ENCODE data around the gene XPO4.
A peak's percentile ranks its signal among the peaks of the same experiment; 100 is the strongest.
"Not testable (repeated sequence)": the region's sequence is repeated elsewhere in the genome, so short reads cannot be mapped to it uniquely, and the experiment has no call there.

Gene XPO4

DNA sequence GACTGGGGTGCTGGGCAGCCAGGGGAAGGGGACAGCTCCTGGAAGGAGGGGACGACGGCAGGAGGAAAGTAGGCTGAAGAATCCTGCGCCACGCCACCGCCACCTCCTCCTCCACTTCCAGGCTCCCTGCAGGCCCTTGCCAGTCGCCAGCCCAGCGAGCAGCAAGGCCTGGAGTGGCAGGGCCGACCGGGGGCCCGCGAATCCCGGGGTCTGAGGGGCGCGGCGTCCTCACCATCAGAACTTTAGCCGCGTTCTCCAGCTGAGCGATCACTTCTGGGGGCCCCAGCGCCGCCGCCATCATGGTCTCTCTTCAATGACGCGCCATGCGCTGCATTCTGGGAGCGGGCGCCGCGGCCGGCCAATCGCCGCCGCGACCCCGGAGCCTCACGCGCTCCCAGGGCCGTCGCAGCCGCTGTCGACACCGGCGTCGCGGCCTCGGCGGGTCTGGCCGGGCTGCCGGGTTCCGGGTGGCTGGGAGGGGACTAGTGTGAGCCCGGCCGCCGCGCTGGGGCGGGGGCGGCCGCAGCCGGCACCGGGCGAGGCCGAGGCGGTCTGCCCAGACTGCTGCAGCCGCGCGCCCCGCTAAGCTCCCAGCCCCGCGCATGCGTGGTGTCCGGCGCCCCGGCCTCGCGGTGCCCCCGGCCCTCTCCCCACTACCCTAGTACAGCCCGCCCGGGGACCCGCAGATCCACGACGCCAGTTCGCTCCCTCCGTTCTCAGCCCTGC lies at the start of gene XPO4:
TSS of gene XPO4 (minus strand) at position 309 of the 726 bp plus-strand sequence. CDS start at position 301, 8 bp downstream.
- DNase-seq (ENCODE audit: low read depth in 2 of 2) = peak; percentile 63 to 74

GRCh38 chr13:20948001-20948400 lies 45.5 kb upstream of the XPO4 start:
- not testable (repeated sequence) for DNase-seq (ENCODE audit: low read depth in 2 of 2)

DNA sequence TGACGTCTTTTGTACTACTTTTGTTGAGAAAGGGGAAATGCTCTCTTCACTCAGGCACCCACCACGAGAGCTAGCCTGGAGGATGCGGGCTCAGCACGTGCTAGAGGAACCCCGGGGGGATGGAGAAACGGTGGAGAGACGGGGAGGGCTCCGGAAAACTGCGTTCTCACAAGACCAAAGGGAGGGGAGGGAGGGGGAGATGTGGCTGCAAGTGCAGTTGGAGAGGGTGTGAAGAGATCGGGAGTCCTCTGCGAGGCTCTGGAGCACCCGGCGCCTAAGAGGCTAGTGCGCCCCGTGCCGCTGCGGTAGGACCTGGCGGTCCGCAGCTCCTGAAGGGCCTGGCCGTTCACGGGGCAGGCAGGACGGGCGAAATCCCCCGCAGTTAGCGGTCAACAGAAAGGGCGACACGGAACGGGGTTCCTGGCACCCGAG lies 43.4 kb upstream of the XPO4 start:
- DNase-seq (ENCODE audit: low read depth in 2 of 2) = no peak

DNA sequence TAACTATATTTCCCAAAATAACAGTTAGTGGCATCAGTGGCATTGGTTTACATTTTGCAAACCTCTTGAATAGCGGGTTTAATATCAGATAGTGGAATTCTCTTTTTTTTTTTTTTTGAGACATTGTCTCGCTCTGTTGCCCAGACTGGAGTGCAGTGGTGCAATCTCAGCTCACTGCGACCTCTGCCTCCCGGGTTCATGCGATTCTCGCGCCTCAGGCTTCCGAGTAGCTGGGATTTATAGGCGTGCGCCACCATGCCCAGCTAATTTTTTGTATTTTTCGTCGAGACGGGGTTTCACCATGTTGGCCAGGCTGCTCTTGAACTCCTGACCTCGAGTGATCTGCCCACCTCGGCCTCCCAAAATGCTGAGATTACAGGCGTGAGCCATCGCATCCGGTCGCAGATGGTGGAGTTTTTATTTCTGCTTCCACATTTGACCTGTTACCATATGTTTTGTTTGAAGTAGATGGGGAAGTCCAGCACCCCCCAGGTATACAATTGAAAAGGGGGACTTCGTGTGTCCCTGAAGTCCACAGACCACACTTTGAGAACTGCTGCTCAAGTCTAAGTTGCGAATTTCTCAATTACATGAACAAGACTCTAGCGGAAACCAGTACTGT lies 40.5 kb upstream of the XPO4 start:
- no peak for DNase-seq (ENCODE audit: low read depth in 2 of 2)

- DNase-seq (ENCODE audit: low read depth in 2 of 2) = not testable (repeated sequence)
Observed at GRCh38 chr13:20940511-20940910, 38.0 kb upstream of the XPO4 start.

DNA sequence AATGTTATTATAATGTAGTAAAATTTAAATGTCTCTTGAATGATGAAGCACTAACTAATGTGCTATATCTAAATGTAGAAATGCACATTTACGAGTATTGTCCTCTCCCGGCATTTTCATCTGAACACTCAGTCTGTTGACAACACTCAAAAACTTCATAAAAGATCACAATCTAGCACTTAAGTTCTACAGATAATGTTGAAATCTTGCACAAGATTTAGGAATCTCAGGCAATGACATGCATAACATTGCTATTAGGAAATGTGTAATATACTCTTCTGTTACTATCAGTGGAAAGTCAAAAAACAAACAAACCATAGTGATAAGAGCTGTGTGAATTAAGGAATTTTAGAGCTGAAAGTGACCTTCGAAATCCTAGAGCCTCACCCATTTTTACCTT lies 37.5 kb upstream of the XPO4 start:
- no peak for DNase-seq (ENCODE audit: low read depth in 2 of 2)

DNA sequence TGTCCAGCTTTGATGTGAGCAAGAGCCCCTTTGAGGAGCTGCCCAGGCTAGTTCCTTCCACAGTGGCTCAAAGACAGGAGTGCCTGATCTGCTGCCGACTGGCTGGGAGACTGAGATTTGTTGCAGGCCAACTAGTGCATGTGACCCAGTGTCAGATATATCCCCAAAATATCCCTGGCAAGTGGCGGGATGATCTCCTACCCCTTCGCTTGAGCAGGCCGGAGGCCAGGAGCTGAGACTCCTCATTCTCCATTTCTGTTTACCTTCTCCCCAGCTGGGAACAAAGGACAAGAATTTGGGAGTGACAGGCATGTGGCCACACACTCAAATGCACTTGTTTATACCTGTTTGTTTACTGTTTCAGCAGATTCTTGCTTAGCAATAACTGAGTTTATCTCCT lies 37.1 kb upstream of the XPO4 start:
- DNase-seq (ENCODE audit: low read depth in 2 of 2) = no peak

DNA sequence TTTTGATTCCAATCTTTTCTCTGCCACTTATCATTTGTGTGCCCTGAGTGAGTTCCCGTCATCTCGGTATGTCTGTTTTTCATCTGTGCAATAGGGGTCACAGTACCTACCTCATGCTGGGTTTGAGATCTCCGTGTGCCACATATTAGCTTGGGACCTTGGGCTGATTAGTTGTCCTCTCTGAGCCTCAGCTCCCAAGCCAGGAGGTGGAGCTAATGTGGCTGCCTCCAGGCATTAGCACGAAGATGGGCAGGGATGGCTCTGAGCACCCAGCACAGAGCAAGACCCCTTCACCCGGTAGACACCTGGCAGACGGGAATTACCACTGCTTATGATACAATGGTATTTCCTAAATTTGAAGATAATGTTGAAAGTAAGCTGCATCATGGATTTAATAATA lies 35.8 kb upstream of the XPO4 start:
- no peak for DNase-seq (ENCODE audit: low read depth in 2 of 2)

DNA sequence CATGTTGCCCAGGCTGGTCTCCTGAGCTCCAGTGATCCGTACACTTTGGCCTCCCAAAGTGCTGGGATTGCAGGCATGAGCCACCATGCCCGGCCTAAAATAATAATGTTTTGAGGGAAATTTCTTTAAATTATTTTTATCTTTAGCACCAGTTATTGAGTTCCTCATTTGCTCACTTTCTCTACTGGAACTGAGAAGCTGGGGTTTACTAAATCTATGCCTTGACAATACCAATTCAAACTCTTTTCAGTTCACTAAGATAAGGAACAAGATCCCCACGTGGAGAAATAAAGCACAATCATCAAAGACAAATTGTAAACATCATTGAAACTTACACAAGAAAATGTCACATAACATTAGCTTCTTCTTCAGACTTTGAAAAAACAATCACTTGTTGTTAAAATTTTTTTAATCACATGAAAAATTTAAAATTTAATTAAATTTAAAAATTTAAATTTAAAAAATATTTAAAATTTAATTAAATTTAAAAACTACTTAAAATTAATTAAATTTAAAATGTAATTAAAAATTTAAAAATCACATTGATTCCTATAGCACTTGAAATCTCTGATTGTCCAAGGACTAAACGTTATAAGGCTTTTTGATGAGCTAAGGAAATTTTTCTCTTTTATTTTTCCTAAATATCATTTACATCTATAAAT lies 25.2 kb upstream of the XPO4 start:
- DNase-seq (ENCODE audit: low read depth in 2 of 2) = no peak

DNA sequence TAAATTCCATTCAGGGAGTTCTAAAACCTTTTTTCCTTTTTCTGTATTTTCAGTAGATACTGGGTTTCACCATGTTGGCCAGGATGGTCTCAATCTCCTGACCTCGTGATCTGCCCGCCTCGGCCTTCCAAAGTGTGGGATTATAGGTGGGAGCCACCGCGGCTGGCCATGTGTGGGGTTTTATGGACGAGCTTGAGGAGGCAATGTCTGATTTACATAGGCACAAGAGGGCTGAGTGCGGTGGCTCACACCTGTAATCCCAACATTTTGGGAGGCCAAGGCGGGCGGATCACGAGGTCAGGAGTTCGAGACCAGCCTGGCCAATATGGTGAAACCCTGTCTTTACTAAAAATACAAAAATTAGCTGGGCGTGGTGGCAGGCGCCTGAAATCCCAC lies 22.8 kb upstream of the XPO4 start:
- not testable (repeated sequence) for DNase-seq (ENCODE audit: low read depth in 2 of 2)

DNA sequence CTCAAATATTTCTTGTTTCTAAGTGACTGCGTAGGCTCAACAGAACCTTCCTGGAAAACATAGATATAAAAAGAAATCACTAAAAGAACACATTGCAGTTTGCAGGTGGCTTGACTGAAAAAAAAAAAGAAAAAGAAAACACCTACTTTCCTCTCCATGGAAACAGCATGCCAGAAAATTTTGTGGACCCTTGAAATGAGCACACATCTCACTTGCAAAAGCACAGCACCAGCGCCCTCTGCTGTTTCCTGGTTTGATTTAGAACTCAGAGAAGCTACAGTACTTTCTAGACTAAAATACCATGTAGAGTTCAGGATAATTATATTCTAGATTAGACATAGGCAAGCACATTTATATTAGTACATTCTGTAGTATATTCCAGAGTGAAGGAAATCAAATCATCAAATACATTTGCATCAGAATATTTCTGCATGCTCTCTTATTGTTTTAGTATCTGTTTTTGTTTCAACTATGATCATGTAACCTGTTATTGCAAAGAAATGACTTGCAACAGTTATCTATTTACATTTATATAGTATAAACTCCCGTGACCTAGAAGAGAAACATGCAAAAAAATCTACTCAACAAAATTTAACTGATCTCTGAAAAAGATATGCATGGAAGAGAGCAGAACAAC lies 22.3 kb upstream of the XPO4 start:
- peak; percentile 57 to 62 for DNase-seq (ENCODE audit: low read depth in 2 of 2)

DNA sequence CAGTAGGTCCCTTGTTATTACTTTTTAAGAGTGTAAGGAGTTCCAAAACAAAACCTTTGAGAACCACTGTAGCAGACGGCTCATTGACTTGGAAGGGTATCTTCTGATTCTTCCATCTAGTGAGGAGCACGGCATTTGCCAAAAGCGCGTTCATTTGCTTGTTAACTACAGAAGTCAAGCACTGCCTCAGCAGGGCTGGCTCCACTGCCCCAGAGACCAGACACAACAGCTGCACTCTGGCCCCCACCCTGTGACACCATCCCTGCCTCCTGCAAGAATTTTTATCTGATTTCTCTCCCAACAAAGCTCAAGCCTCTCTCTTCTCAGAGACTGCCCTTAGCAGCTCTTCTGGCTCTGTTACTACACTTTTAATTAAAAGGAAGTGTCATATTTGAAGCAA lies 20.7 kb upstream of the XPO4 start:
- no peak for DNase-seq (ENCODE audit: low read depth in 2 of 2)

DNA sequence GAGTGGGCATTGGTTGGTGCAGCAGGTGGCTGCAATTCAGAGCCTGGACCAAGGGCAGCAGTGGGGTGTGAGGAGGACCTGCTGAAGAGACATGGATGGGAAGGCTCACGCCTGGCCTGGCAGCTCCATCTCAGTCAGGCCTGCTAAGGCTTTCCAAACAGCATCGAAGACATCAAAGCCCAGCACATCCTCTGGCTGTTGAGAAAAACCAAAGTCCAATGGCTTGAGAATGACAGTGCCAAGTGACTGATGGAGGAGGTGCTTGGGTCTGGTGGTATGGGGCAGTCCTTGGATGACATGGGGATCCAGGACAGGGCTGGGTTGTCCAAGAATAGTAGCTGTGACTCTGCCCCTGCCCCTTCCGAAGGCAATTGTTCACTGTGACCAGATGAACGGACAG lies 19.0 kb upstream of the XPO4 start:
- no peak for DNase-seq (ENCODE audit: low read depth in 2 of 2)

DNA sequence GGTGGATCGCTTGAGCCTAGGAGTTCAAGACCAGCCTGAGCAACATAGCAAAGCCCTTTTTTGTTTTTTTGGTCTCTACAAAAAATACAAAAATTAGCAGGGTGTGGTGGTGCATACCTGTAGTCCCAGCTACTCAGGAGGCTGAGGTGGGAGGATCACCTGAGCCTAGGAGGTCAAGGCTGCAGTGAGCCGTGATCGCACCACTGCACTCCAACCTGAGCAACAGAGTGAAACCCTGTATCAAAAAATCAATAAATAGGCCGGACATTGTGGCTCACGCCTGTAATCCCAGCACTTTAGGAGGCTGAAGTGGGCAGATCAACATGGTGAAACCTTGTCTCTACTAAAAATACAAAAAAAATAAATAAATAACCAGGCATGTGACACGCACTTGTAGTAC lies 13.1 kb upstream of the XPO4 start:
- DNase-seq (ENCODE audit: low read depth in 2 of 2) = not testable (repeated sequence)

DNA sequence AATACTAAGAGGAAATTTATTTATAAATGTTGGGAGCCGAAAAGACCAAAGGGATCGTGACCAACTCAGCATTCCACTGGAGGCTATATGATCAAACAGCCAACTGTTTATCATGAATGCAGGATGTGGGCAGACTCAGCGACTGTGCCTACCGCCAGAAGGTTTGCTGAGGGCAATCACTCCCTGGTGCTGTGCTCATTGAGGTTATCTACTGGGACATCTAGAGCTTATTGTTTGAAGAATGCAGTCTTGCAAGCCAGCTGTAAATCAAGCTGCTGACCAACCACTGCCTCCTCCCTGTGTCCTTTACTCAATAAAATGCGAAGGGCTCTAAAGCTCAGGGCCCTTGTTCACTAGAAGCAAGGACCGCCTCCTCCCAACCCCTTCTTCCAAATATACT lies 8.5 kb upstream of the XPO4 start:
- DNase-seq (ENCODE audit: low read depth in 2 of 2) = no peak

- no peak for DNase-seq (ENCODE audit: low read depth in 2 of 2)
Observed at GRCh38 chr13:20908714-20909497, 6.4 kb upstream of the XPO4 start.

- no peak for DNase-seq (ENCODE audit: low read depth in 2 of 2)
Observed at GRCh38 chr13:20904908-20905307, 2.4 kb upstream of the XPO4 start.

DNA sequence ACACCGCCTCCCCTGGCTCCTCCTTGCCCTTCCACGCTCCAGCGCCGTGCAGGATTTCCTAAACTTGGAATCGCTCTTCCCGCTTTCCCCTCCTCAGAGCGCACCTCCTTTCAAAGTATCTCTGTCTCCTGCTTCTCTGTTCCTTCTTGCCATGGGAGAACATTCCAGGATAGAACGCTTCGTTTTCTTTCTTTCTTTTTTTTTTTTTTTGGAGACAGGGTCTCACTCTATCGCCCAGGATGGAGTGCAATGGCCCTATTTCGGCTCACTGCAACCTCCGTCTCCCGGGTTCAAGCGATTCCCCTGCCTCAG lies 574 bp upstream of the XPO4 start:
- no peak for DNase-seq (ENCODE audit: low read depth in 2 of 2)

DNA sequence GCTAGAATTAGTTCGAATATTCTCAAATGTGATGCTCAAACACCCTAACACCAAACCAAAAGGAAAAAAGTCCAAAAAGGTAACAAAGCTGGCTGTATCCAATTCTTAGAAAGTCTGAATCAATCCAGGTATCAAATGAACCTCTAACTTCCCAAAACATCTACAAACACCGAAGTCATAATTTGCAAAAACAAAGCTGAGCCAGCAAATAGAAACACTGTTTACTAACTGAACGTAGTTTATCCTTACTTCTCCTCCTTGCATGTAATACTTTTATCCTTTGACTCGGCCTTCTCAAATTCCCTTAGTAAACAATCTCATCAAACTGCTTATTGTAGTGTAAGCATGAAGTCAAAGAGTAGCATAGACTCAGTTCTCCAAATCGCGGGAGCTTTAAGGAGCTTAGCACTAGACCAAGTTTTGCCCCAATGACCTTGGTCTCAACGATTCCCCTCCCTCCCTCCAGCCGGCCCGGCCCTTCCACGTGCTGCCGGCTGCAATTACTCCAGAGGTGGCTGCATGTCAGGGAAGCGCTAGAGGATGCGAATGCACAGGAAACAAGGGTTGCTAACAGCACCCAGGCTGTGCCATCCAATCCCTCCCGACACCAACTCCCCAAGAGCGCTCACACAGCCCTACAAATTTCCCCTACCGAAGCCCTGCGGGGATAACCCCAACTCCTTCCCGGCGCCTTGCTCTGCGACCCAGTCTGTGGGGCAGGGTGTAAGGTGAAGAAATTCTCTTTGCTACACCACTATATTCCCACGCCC lies 693 bp downstream of the XPO4 start:
- peak; percentile 14 to 32 for DNase-seq (ENCODE audit: low read depth in 2 of 2)

DNA sequence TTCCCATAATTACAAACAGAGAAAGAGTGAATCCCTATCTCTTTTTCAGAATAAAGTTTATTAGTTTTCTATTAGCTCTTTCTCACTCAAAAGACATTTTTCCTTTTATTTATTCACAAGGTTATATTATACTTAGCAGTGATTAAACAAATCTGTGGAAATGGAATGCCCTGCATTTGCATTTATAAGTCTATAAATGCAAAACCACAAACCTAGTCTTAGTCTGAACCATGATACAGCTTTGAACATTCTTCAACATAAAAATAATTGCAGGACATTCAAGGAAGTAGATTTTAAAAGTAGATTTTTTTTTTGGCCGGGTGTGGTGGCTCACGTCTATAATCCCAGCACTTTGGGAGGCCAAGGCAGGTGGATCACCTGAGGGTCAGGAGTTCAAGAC lies 8.3 kb downstream of the XPO4 start:
- no peak for DNase-seq (ENCODE audit: low read depth in 2 of 2)

DNA sequence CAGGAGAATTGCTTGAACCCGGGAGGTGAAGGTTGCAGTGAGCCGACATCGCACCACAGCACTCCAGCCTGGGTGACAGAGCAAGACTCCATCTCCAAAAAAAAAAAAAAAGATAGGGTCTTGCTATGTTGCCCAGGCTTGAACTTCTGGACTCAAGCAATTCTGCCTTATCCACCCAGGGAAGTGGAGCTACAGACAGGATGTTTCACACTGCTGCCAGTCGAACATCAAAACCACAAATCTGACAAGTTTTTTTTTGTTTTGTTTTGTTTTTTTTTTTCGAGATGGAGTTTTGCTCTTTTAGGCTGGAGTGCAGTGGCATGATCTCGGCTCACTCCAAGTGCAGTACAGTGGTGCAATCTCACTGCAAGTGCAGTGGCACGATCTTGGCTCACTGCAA lies 10.8 kb downstream of the XPO4 start:
- no peak for DNase-seq (ENCODE audit: low read depth in 2 of 2)

All from stimulated activated CD4-positive, alpha-beta T cell treated with anti-CD3 and anti-CD28 coated beads, Interleukin-1b, Interleukin-23, amount 100 ng/mL, for 4 hours (primary cell).